SU-DHL-6 (cell line): Measurements from ENCODE around the gene KLHL30.

Source experiments
- CTCF ChIP-seq: fragments of 200-600 bp; sonication (generic); IDR thresholded peaks from one replicate; pipeline ENCODE4 v1.5.1; 2017; ENCODE audit warnings: antibody characterized with exemption, mild to moderate bottlenecking, low read length, moderate library complexity; ENCODE audit not compliant: insufficient read depth, poor library complexity, severe bottlenecking
- EZH2phosphoT487 ChIP-seq: fragments of 200-600 bp; sonication (generic), shearing (Covaris generic); conservative IDR thresholded peaks from 2 replicates; pipeline ENCODE4 v1.6.1; 2018; ENCODE audit warnings: mild to moderate bottlenecking, antibody characterized with exemption, low read length, moderate library complexity, mixed read lengths

GRCh38 chr2:238100049-238100820 is 38.2 kb upstream of the KLHL30 start, which contains the start of gene ESPNL:
- TF ChIP-seq CTCF (no peak), EZH2phosphoT487 (no peak)
